ENCODE data around the gene ARMCX5. TPM values are rescaled to one million over a fixed set of nuclear protein-coding genes. Genes with fewer than 3 reads are reported as not detected.

ARMCX5 gene
- total and polyA plus RNA-seq, 10 of the 15 experiments (the other 5 are each of a cell fraction or from before 2014, with no cell fraction given): 6.5 to 13.7 (median 9.9) TPM

DNA sequence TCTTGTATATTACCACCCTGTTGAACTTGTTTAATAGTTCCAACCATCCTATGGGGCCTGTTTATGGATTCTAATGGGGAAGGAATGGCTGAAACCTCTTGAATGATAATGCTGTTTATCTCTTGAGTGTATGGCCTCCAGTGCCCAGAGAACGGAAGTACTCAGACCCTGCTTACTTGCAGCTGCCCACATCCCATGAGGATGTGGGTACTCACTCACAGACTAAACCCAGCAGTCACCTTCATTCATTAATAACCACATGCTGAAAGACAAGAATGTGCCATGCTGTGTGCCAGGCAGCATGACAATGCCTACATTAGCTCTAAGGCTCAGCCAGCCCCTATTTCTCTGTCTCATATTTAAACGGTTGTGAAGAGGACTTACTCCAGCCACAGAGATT is 5.9 kb upstream of the ARMCX5 start (continued):
- TF ChIP-seq, protein P1, sequence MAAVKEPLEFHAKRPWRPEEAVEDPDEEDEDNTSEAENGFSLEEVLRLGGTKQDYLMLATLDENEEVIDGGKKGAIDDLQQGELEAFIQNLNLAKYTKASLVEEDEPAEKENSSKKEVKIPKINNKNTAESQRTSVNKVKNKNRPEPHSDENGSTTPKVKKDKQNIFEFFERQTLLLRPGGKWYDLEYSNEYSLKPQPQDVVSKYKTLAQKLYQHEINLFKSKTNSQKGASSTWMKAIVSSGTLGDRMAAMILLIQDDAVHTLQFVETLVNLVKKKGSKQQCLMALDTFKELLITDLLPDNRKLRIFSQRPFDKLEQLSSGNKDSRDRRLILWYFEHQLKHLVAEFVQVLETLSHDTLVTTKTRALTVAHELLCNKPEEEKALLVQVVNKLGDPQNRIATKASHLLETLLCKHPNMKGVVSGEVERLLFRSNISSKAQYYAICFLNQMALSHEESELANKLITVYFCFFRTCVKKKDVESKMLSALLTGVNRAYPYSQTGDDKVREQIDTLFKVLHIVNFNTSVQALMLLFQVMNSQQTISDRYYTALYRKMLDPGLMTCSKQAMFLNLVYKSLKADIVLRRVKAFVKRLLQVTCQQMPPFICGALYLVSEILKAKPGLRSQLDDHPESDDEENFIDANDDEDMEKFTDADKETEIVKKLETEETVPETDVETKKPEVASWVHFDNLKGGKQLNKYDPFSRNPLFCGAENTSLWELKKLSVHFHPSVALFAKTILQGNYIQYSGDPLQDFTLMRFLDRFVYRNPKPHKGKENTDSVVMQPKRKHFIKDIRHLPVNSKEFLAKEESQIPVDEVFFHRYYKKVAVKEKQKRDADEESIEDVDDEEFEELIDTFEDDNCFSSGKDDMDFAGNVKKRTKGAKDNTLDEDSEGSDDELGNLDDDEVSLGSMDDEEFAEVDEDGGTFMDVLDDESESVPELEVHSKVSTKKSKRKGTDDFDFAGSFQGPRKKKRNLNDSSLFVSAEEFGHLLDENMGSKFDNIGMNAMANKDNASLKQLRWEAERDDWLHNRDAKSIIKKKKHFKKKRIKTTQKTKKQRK (IDR thresholded peaks at IDR 0.05; ENCODE audit: low read depth, low read length): no peak
- no peak for TF ChIP-seq TCF3 (IDR thresholded peaks at IDR 0.05; ENCODE audit: borderline replicate concordance, insufficient read depth, low read depth, low read length)
- TF ChIP-seq, protein P2, sequence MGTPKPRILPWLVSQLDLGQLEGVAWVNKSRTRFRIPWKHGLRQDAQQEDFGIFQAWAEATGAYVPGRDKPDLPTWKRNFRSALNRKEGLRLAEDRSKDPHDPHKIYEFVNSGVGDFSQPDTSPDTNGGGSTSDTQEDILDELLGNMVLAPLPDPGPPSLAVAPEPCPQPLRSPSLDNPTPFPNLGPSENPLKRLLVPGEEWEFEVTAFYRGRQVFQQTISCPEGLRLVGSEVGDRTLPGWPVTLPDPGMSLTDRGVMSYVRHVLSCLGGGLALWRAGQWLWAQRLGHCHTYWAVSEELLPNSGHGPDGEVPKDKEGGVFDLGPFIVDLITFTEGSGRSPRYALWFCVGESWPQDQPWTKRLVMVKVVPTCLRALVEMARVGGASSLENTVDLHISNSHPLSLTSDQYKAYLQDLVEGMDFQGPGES (IDR thresholded peaks at IDR 0.05): no peak

DNA sequence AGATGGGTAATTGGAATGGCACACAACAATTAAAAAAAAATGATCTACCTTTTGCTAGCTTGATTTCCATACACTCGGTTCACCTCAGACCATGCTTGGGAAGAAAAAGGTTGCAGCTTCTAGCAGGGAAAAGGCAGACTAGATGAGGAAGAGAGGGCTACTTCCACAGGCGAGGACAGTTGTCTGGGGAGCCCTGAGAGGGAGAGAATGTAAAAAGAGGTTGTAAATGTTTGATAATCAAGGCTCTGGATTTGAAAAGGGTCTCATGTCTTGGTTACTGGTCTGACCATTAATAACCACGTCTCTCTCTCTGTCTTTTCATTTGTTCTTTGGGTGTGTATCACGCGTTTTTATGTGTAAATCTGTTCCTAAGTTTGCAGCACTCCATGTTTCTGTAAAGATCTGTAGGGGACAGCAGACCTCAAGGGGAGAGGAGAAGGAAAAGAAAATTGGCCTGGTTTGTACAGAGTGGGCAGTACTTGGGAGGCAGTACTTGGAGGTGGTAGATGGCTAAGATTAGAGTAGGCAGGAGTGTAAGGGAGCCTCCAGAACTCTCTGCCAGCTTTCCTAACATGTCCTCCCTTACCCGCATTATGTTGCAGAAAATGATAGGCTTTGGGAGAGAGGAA is 750 bp downstream of the ARMCX5 start:
- no peak for TF ChIP-seq PAX5 (IDR thresholded peaks at IDR 0.05; ENCODE audit: borderline replicate concordance, low read depth, low read length)
- TF ChIP-seq, protein P3, sequence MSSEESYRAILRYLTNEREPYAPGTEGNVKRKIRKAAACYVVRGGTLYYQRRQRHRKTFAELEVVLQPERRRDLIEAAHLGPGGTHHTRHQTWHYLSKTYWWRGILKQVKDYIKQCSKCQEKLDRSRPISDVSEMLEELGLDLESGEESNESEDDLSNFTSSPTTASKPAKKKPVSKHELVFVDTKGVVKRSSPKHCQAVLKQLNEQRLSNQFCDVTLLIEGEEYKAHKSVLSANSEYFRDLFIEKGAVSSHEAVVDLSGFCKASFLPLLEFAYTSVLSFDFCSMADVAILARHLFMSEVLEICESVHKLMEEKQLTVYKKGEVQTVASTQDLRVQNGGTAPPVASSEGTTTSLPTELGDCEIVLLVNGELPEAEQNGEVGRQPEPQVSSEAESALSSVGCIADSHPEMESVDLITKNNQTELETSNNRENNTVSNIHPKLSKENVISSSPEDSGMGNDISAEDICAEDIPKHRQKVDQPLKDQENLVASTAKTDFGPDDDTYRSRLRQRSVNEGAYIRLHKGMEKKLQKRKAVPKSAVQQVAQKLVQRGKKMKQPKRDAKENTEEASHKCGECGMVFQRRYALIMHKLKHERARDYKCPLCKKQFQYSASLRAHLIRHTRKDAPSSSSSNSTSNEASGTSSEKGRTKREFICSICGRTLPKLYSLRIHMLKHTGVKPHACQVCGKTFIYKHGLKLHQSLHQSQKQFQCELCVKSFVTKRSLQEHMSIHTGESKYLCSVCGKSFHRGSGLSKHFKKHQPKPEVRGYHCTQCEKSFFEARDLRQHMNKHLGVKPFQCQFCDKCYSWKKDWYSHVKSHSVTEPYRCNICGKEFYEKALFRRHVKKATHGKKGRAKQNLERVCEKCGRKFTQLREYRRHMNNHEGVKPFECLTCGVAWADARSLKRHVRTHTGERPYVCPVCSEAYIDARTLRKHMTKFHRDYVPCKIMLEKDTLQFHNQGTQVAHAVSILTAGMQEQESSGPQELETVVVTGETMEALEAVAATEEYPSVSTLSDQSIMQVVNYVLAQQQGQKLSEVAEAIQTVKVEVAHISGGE (CRISPR knock-in tag; IDR thresholded peaks at IDR 0.05): no peak
- TF ChIP-seq STAT3 (IDR thresholded peaks at IDR 0.05; ENCODE audit: low read depth, low read length): no peak
- TF ChIP-seq DPF2 (IDR thresholded peaks at IDR 0.05): no peak
- TF ChIP-seq, protein P4, sequence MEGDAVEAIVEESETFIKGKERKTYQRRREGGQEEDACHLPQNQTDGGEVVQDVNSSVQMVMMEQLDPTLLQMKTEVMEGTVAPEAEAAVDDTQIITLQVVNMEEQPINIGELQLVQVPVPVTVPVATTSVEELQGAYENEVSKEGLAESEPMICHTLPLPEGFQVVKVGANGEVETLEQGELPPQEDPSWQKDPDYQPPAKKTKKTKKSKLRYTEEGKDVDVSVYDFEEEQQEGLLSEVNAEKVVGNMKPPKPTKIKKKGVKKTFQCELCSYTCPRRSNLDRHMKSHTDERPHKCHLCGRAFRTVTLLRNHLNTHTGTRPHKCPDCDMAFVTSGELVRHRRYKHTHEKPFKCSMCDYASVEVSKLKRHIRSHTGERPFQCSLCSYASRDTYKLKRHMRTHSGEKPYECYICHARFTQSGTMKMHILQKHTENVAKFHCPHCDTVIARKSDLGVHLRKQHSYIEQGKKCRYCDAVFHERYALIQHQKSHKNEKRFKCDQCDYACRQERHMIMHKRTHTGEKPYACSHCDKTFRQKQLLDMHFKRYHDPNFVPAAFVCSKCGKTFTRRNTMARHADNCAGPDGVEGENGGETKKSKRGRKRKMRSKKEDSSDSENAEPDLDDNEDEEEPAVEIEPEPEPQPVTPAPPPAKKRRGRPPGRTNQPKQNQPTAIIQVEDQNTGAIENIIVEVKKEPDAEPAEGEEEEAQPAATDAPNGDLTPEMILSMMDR (IDR thresholded peaks at IDR 0.05 in 2 of 3, conservative IDR thresholded peaks at IDR 0.05 in 1 of 3; ENCODE audit: control insufficient read depth in 2 of 3, extremely low read depth in 1 of 3, insufficient read depth in 1 of 3, low read depth in 3 of 3, low read length in 3 of 3): no peak
- no peak for TF ChIP-seq ZNF217 (IDR thresholded peaks at IDR 0.05)
- no peak for TF ChIP-seq TCF3 (IDR thresholded peaks at IDR 0.05; ENCODE audit: borderline replicate concordance, insufficient read depth, low read depth, low read length)
- FAIRE-seq: no peak
- in situ Hi-C loops (cut with MboI) (no loop called here), intact Hi-C loops (cut with micrococcal nuclease; ENCODE audit: unreplicated experiment) (no loop called here)
- peak; percentile 24 for ATAC-seq
- POLR2A ChIA-PET: no interaction called here
- Histone ChIP-seq H3K4me3 (peak overlapping the region; percentile 64), H3K9me3 (replicated peaks; ENCODE audit: control insufficient read depth, insufficient read depth, low read length) (no peaks in the 10 kb centered on the region), H3K79me2 (ENCODE audit: control insufficient read depth, insufficient read depth, low read length) (peaks cover 2% of the 10 kb centered on the region), H3K4me1 (ENCODE audit: control insufficient read depth, insufficient read depth, low read length) (no peaks in the 10 kb centered on the region), H4K20me1 (ENCODE audit: control insufficient read depth, insufficient read depth) (no peaks in the 10 kb centered on the region), H2AFZ (ENCODE audit: control insufficient read depth, low read depth, low read length) (peak overlapping the region; percentile 88), H3K27me3 (replicated peaks in 1 of 2; ENCODE audit: control insufficient read depth in 2 of 2, insufficient read depth in 2 of 2, low read length in 1 of 2) (no peaks in the 10 kb centered on the region), H3K9ac (ENCODE audit: control insufficient read depth, insufficient read depth, low read length) (peak overlapping the region; percentile 74), H3K36me3 (ENCODE audit: control insufficient read depth in 2 of 2, insufficient read depth in 2 of 2, low read length in 1 of 2) (no peaks in the 10 kb centered on the region), H3K27ac (ENCODE audit: control insufficient read depth, insufficient read depth) (peak overlapping the region; percentile 61; the same call in 1 of the 2 replicates), H3K4me2 (ENCODE audit: control insufficient read depth, insufficient read depth) (peak overlapping the region; percentile 69)
- SMC1A ChIA-PET (ENCODE audit: uncharacterized antibody, unreplicated experiment): interaction anchor here (1.5 kb wide), 1 partner anchor 10 kb away, joined by 6 read pairs; no protein-coding TSS in a partner anchor
- BruUV-seq (replicated peaks): TSS peak; percentile 81
- RAD21 ChIA-PET (ENCODE audit: unreplicated experiment): no interaction called here
- DNase-seq (ENCODE audit: low read depth, low spot score): no peak
- WGBS (ENCODE audit: insufficient coverage, insufficient replicate concordance, low lambda C conversion rate, missing lambda C conversion rate): 31% methylated on average over 6 of the region's 6 CpGs
- CTCF ChIA-PET: no interaction called here

Measured in GM12878 (cell line).